SW480 (cell line): ENCODE measurements around the gene SLC66A1.

Experiments used
- DNase-seq: peaks from one replicate; pipeline ENCODE4 v3.0.0-alpha.2; 2016; ENCODE audit warnings: low spot score

The SLC66A1 gene

GRCh38 chr1:19363536-19364152 lies 51.5 kb downstream of the SLC66A1 start:
- DNase-seq = no peak

GRCh38 chr1:19365721-19366120 lies 53.6 kb downstream of the SLC66A1 start:
- no peak for DNase-seq

- DNase-seq = no peak
These were observed 54.7 kb downstream of the SLC66A1 start for GRCh38 chr1:19366599-19367536.

GRCh38 chr1:19367584-19368041 lies 55.5 kb downstream of the SLC66A1 start:
- DNase-seq = no peak

GRCh38 chr1:19368050-19368449 lies 55.9 kb downstream of the SLC66A1 start:
- DNase-seq = no peak

- DNase-seq = no peak
These were observed 56.8 kb downstream of the SLC66A1 start for GRCh38 chr1:19368964-19369363.

- no peak for DNase-seq
These were observed 57.4 kb downstream of the SLC66A1 start for GRCh38 chr1:19369396-19370090.

GRCh38 chr1:19370453-19371170 lies 58.5 kb downstream of the SLC66A1 start:
- DNase-seq = no peak

- DNase-seq = no peak
These were observed 59.4 kb downstream of the SLC66A1 start for GRCh38 chr1:19371226-19372135.

- DNase-seq = no peak
These were observed 60.0 kb downstream of the SLC66A1 start for GRCh38 chr1:19372136-19372514.

- no peak for DNase-seq
These were observed 60.5 kb downstream of the SLC66A1 start for GRCh38 chr1:19372602-19373001.

- DNase-seq = no peak
These were observed 61.3 kb downstream of the SLC66A1 start for GRCh38 chr1:19373211-19374082.

GRCh38 chr1:19374083-19374801 lies 62.1 kb downstream of the SLC66A1 start:
- DNase-seq = no peak

- DNase-seq = no peak
These were observed 62.8 kb downstream of the SLC66A1 start for GRCh38 chr1:19374926-19375325.

- no peak for DNase-seq
These were observed 63.7 kb downstream of the SLC66A1 start for GRCh38 chr1:19375631-19376400.

- no peak for DNase-seq
These were observed 64.6 kb downstream of the SLC66A1 start for GRCh38 chr1:19376428-19377372.
